ENCODE results near the gene SPPL2C.

Gene SPPL2C

DNA sequence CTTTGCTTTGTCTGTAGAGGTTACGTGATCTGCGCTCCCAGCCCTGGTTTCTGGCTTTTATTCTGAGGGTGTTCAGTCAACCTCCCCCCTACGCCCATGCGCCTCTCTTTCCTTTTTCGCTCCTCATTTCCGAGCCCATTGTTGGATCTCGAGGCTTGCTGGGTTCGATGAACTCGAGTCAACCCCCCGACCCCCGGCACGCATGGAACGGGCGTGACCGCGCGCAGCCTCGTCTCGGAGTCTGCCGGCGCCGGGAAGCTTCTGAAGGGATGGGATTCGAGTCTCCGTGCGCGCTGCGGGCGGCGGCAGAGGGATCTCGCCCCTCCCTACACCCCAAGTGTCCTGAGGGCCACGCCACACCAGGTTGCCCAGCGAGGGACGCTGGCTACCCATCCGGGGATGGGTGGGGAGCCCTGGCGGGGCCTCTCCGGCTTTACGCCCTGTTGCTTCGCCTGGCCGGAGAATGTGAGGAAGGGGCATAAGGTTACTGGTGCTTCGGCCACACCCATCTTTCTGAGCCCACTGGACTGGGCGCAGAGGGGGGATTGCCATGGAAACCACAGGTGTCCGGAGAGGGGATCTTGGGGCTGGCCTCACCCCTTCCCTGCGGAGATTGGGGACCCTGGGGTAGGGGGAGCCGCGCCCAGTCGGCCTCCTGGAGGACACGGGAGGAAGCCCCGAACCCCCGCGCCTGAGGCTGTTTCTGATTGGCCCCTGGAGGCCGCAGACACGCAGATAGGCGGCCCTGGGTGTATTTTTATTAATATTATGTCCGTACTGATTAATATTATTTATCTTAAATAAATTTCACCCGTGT, 51.5 kb downstream of the SPPL2C start:
- no peak for DNase-seq (ENCODE audit: low read depth in 2 of 2)
- no peak overlapping the region for H3K4me3 ChIP-seq (replicated peaks in 1 of 2; ENCODE audit: low read depth in 2 of 2, low read length in 2 of 2)
- TF ChIP-seq, protein P1, sequence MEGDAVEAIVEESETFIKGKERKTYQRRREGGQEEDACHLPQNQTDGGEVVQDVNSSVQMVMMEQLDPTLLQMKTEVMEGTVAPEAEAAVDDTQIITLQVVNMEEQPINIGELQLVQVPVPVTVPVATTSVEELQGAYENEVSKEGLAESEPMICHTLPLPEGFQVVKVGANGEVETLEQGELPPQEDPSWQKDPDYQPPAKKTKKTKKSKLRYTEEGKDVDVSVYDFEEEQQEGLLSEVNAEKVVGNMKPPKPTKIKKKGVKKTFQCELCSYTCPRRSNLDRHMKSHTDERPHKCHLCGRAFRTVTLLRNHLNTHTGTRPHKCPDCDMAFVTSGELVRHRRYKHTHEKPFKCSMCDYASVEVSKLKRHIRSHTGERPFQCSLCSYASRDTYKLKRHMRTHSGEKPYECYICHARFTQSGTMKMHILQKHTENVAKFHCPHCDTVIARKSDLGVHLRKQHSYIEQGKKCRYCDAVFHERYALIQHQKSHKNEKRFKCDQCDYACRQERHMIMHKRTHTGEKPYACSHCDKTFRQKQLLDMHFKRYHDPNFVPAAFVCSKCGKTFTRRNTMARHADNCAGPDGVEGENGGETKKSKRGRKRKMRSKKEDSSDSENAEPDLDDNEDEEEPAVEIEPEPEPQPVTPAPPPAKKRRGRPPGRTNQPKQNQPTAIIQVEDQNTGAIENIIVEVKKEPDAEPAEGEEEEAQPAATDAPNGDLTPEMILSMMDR (IDR thresholded peaks at IDR 0.05; ENCODE audit: low read depth, low read length) = no peak
